ENCODE measurements around the gene GNA12.

DNA sequence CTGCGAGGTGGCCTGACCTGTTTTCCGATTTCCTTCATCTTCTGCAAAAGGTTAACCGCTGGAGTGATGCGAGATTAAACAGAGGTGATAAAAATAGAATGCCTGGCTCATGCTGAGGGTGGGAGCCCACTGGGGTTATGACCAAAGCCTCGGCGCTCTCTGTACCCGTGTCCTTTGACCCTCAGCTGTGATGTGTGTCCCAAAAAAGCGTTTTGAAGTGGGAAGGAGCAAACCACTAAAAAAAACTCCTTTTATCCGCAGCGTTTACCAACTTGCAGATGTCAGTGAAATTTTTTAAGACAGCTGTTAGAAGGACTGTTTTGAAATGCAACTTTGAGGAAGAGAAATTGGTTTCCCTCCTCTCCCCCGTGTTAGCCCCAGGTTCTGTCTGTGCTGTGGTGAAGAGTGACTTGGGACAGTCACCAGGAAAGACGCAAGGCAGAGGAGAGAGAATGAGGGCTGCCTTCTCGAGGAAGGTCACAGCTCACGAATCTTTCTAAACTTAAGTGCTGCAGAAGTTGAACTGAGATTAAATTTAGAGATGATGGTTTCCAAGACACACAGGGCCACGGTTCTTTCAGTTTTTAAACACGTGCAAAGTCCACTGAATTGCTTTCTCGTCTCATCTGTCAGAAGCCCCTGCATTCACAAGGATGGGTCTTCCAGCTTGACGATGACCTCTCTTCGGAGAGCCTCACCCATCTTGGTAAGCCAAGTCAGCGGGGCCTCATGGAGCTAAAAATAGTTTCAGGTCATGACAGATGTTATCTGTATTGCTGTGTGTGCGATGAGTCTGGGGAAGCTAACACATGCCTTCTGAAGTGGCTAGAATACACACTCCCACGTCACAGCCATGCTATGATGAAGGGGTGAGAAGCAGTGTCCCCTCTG lies 128.5 kb downstream of the GNA12 start:
- TF ChIP-seq CTCF (IDR thresholded peaks at IDR 0.05): no peak
- TF ChIP-seq POLR2A (IDR thresholded peaks at IDR 0.05): no peak

Data from right lobe of liver (tissue), 4 donors.